IPS DF 6.9 (cell line): ENCODE data around the gene MFNG.

Source experiments
- DNase-seq: peaks from one replicate; pipeline ENCODE4 v3.0.0-alpha.2; 2013; ENCODE audit warnings: low read depth, low spot score
- H3K27ac ChIP-seq: one replicate; pipeline ENCODE4 v1.5.1; 2013; ENCODE audit warnings: low read length, control low read depth
- H3K27me3 ChIP-seq: 2 replicates; pipeline ENCODE4 v1.6.1; 2013; ENCODE audit warnings: mild to moderate bottlenecking, low read length; ENCODE audit not compliant: control insufficient read depth, insufficient read depth
- H3K36me3 ChIP-seq: 2 replicates; pipeline ENCODE4 v1.6.1; 2013; ENCODE audit warnings: low read length; ENCODE audit not compliant: control insufficient read depth, insufficient read depth
- H3K4me1 ChIP-seq: 2 replicates; pipeline ENCODE4 v1.6.1; 2013; ENCODE audit warnings: low read length; ENCODE audit not compliant: control insufficient read depth, insufficient read depth
- H3K4me3 ChIP-seq: 2 replicates; pipeline ENCODE4 v1.5.1; 2013; ENCODE audit warnings: mild to moderate bottlenecking, low read length
- H3K9me3 ChIP-seq: 2 replicates; pipeline ENCODE4 v1.6.1; 2013; ENCODE audit warnings: low read length, inconsistent platforms; ENCODE audit not compliant: control insufficient read depth, insufficient read depth
- WGBS: extraction: QIAGEN DNeasy Blood & Tissue Kit; methylation state at CpG from one replicate; pipeline ENCODE4 v1.1.7; 2013; ENCODE audit warnings: mixed read lengths, missing lambda C conversion rate; ENCODE audit not compliant: insufficient read length, insufficient coverage; 5-methylcytosine and 5-hydroxymethylcytosine counted together

Gene MFNG

DNA sequence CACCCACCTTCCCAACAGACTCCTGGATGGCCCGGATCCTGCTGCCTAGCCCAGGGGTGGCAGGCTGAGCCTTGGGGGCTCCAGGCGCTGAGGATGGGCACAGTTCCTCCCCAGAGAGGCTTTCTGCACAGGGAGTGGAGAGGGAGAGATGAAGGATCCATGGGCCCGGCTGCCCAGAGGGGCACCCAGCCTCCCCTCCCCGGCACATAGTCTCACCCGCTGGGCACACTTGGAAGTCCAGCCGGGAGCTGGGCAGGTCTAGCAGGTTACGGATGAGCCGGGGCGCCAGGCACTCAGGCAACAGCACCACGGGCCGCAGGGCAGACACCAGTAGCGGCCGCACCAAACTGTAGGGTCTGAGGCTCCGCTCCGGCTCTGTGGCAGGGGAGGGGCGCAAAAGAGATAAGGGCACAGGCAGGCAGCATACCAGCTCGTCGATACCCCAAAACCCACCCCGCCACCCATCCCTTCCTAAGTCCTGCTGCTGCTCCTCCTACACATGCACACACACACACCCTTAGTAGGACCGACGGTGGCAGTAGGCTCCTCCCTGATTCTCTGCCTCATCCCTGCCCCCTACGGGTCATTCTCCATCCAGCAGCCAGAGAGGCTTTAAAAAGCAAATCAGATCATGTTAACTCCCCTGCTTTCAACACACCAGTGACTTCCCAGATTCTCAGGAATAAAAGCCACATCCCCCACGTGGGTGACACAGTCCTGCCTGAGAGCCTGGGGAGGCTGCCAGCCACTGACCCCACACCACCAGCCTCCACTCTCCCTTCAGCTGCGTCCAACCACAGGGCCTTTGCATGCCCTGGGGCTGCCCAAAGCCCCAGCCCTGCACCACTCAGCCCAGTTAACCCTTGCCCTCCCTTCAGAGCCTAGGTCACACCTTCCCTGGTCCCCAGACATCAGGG, 6.5 kb upstream of the MFNG start:
- Histone ChIP-seq H3K4me3 (no peak overlapping the region), H3K36me3 (no peaks in the 10 kb centered on the region), H3K4me1 (peaks cover 5% of the 10 kb centered on the region; the same call in 1 of the 2 replicates), H3K27me3 (no peaks in the 10 kb centered on the region), H3K27ac (no peak overlapping the region), H3K9me3 (no peaks in the 10 kb centered on the region)
- WGBS, result no CpG with 5 or more reads among the region's 24 CpGs
- DNase-seq, result no peak

DNA sequence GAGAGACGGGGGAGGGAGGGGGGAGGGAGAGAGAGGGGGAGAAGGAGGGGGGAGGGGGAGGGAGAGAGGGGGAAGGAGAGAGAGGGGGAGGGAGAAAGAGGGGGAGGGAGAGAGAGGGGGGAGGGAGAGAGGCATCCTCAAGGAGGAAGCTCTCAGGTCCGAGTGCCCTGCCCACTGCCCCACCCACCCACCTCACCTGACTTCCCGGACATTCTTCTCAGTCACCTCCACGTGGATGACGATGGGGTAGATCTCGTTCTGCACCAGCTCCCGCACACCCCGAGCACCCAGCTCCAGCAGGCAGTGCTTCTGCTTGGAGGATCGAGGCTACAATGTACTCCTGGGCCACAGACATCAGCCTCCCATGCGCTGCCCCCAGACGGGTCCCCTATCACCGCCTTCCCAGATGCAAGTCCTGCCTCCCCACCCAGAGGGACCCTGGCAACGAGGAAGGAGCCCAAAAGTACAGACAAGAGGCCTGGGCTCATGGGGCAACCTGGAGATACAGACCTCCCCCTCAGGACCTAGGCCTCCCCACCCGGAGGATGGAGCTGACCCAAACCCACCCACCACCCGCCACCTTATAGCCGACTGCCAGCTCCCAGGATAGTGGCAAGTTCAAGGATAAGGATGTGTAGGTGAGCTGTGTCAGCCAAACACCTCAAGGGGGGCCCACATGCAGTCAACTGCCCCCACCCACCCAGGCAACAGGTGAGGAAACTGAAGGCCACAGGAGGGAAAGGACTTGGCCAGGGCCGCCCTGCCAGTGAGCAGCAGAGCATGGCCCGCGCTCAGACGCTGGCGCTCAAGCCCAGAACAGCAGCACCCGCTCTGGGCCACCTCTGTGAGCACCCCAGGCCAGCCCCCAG, 5.6 kb upstream of the MFNG start:
- no CpG with 5 or more reads among the region's 22 CpGs for WGBS
- Histone ChIP-seq H3K9me3 (no peaks in the 10 kb centered on the region), H3K4me1 (peaks cover 5% of the 10 kb centered on the region; the same call in 1 of the 2 replicates), H3K27ac (no peak overlapping the region), H3K4me3 (no peak overlapping the region), H3K36me3 (no peaks in the 10 kb centered on the region), H3K27me3 (no peaks in the 10 kb centered on the region)
- no peak for DNase-seq

DNA sequence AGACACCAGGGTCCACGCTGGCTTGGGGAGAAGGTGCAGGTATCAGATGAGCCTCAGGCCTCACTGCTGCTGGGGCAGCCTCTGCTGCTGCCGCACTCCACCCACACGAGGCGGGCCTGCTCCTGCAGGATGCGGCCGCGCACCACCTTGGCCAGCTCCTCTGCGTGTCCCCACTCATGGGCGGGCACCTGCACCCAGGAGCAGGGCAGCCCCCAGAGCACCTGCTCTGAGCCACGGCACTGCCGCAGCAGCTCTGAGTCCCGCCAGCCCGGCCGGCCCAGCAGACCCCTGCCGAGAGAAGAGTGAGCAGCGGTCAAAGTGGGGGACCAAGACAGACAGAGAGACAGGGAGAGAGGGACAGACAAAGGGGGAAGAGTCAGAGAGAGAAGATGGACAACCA, 4.9 kb upstream of the MFNG start:
- Histone ChIP-seq H3K27me3 (no peaks in the 10 kb centered on the region), H3K4me1 (peaks cover 8% of the 10 kb centered on the region), H3K9me3 (no peaks in the 10 kb centered on the region), H3K27ac (no peak overlapping the region), H3K36me3 (no peaks in the 10 kb centered on the region), H3K4me3 (no peak overlapping the region)
- no CpG with 5 or more reads among the region's 16 CpGs for WGBS
- DNase-seq, result no peak

DNA sequence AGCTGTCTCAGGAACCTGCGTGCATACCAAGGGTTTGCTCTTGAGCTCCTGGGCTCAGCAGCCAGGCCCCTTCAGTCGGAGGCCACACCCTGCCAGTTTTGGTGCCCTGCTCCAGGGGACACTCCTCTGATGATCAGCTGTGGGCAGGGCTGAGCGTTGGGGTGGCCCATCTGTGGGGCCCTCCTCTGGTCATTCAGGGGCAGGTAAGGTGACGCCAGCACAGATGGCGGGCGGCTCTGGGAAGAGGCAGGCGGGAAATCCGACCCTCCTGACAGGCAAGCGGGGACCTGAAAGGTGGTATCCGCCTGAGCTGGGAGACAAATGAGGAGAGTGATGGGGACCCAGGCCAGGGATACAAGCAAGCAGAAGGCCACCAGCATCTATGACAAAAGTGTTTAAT, 3.8 kb upstream of the MFNG start:
- WGBS, result no CpG with 5 or more reads among the region's 10 CpGs

DNA sequence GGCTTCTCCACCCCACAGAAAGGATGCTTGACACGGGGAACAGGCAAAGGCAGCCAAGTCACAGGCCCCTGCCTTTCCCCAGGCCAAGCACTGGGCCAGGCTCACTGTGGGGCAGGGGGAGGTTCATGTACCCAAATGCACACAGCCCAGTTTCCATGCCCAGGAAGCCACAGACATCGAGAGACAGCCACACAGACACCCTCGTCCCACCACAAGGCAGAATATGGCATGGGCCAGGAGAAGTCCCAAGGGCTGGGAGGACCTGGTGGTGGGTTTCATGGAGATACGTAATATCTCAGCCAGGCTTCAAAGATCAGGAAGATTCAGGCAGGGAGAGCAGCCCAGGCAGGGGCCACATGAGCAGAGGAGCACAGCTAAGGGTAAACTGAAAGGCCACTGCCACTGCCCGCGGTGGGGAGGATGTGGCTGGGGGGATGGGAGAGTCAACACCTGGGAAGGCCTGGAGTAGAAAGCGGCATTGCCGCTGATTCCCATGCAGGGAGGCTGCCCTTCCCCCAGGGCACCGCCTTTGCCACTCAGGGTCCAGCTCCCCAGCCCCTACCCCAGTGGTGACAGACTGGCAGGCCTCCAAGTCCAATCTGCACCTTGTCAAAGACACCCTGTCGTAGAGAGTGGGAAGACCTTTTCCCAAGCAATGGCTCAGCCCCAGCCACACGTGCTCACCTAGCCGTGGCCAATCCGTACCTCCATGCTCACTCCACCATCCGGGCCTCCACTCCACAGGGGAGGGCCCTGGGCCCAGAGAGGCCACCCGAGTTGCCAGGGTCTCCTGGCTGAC, 2.4 kb upstream of the MFNG start:
- H3K36me3 ChIP-seq, result no peaks in the 10 kb centered on the region
- H3K27ac ChIP-seq, result no peak overlapping the region
- DNase-seq, result no peak
- no CpG with 5 or more reads among the region's 15 CpGs for WGBS
- H3K27me3 ChIP-seq, result no peaks in the 10 kb centered on the region
- H3K4me3 ChIP-seq, result no peak overlapping the region
- H3K4me1 ChIP-seq, result peaks cover 11% of the 10 kb centered on the region
- H3K9me3 ChIP-seq, result no peaks in the 10 kb centered on the region

More for the DNA sequence above, 3.8 kb upstream of the MFNG start:
- Histone ChIP-seq H3K27ac (no peak overlapping the region), H3K4me3 (no peak overlapping the region), H3K27me3 (no peaks in the 10 kb centered on the region), H3K9me3 (no peaks in the 10 kb centered on the region), H3K36me3 (no peaks in the 10 kb centered on the region), H3K4me1 (peaks cover 9% of the 10 kb centered on the region)
- no peak for DNase-seq

DNA sequence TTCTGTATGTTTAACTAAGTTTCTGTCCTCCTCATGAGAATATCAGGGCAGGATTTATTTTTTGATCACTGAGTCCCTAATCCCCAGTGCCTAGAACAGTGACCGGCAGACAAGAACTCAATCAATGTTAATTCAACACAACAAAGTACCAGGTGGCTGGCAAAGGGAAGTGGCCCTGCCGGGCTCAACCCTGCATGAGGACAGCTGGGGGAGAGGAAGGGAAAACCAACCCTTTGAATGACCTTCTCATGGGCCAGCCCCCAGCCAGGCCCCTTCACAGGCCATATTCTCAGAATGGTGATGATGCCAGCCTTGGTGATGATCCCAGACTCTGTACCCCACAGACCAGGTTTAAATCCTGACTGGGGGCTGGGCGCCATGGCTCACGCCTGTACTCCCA, 1.4 kb upstream of the MFNG start:
- Histone ChIP-seq H3K9me3 (no peaks in the 10 kb centered on the region), H3K27me3 (no peaks in the 10 kb centered on the region), H3K4me3 (no peak overlapping the region), H3K27ac (no peak overlapping the region), H3K36me3 (no peaks in the 10 kb centered on the region), H3K4me1 (peaks cover 11% of the 10 kb centered on the region)
- WGBS, result no CpG with 5 or more reads among the region's 4 CpGs
- no peak for DNase-seq

DNA sequence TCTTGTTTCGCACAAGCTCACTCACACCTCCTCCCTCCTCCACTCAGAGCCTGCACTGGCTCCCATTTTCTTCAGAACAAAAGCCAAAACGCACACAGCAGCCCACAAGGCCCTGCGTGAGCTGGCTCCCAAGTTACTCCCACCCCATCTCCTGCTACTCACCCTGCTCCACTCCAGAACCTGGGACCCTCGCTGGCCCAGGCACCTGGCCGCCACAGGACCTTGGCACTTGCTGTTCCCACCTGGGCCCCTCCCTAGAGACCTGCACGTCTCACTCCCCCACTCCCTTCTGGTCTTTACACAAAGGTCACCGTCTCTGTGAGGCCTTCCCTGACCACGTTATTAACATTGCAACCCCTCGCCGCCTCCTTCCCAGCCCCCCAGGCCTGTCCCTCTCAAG, 945 bp upstream of the MFNG start:
- WGBS, result no CpG with 5 or more reads among the region's 10 CpGs
- no peak overlapping the region for H3K4me3 ChIP-seq
- H3K27me3 ChIP-seq, result no peaks in the 10 kb centered on the region
- no peak for DNase-seq
- H3K36me3 ChIP-seq, result no peaks in the 10 kb centered on the region
- no peaks in the 10 kb centered on the region for H3K9me3 ChIP-seq
- H3K4me1 ChIP-seq, result peaks cover 11% of the 10 kb centered on the region
- no peak overlapping the region for H3K27ac ChIP-seq

DNA sequence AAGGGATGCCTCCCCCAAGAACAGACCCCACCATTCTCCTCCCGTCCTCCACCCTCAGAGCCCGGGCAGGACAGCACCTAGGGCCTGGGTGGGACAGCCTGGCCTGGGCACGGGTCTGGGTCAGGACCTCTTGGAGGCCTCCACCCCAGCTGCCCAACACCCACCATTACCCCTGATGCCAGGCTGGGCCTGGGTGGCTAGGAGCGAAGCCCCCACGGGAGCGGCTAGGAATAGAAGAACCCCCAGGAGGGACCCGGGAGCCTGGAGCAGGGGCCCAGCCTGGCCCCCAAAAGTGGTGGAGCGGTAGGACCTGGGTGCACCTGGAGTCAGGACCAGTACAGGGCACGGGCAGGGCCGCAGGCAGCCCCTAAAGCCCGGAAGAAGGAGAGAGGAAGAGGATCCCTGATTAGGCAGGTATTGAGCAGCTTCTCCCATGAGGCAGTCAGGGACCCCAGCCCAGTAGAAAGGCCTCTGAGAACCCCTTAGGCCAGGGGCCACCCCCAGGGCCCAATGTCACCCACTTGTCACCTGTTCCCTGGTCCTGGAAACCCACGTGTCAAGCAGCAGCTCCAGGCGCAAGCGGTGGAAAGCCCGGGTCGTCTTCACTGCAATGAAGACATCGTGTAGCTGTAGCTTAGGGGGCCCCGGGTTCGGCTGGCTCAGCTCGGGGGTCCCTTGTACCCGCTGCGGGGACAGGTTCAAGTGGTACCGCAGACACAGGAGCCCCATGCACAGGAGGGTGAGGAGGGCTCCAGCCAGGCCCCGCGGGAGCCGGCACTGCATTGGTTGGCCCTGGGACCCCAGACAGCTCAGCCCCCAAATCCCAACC, 575 bp downstream of the MFNG start:
- Histone ChIP-seq H3K27me3 (no peaks in the 10 kb centered on the region), H3K4me3 (no peak overlapping the region), H3K4me1 (peaks cover 9% of the 10 kb centered on the region), H3K9me3 (no peaks in the 10 kb centered on the region), H3K36me3 (no peaks in the 10 kb centered on the region), H3K27ac (no peak overlapping the region)
- no CpG with 5 or more reads among the region's 26 CpGs for WGBS
- DNase-seq, result no peak

DNA sequence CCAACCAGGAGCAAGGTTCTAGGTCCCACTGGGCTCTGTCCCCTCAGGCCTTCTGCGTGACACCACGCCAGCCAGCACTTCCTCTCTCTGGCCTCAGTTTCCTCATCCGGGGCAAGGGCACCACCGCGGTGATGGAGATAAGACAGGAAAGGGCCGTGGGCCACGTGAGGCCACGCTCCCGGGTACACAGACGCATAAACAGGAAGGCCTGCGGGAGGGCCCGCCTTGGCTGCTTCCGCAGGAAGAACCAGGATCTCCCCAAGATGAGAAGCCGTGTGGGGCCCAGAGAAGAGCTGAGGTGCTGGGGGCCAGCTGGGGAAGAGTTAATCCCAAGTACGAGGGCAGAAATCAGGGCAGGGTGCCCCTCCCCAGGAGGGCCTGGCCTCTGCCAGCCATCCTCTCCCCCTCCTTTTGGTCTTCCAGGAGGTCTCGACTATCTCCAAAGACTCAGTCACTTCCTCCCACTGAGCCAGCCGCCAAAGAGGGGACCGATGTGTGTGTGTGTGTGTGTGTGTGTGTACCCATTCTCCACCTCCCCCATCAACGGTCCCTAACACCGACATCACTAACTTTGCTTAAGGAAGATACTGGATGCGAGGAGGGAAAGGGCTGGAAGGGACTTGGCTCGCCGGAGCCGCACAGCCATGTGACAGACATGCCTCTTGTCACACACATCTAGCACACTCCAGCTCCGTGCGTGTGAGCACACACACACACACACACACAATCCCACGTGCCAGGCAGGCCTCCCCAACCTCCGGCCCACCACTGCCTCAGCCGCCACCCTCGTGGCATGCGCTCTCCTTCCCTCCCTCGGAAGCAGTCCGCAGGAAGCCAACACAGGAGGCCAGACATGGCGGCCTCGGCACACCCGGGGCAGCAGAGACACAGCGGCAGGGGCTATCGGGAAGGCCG, 1.4 kb downstream of the MFNG start:
- no peak overlapping the region for H3K4me3 ChIP-seq
- no peak overlapping the region for H3K27ac ChIP-seq
- H3K4me1 ChIP-seq, result peaks cover 7% of the 10 kb centered on the region
- DNase-seq, result no peak
- H3K36me3 ChIP-seq, result no peaks in the 10 kb centered on the region
- WGBS, result no CpG with 5 or more reads among the region's 39 CpGs
- no peaks in the 10 kb centered on the region for H3K9me3 ChIP-seq
- H3K27me3 ChIP-seq, result no peaks in the 10 kb centered on the region
